AG20443 (cell line): ENCODE results near the gene TMPRSS6.

Source experiments
- DNase-seq: peaks from one replicate; pipeline ENCODE4 v3.0.0; 2012; ENCODE audit warnings: low spot score, mixed read lengths

TMPRSS6 gene

GRCh38 chr22:37109242-37109917 is at the start of gene TMPRSS6:
TMPRSS6 (minus strand) TSS chr22:37109713; CDS start chr22:37103417, 6,296 bp downstream.
- no peak for DNase-seq

GRCh38 chr22:37158963-37159290 is 49.4 kb upstream of the TMPRSS6 start:
- DNase-seq, result no peak

- DNase-seq, result no peak
Measured at GRCh38 chr22:37157516-37158285, 48.2 kb upstream of the TMPRSS6 start.

GRCh38 chr22:37156686-37157435 is 47.3 kb upstream of the TMPRSS6 start:
- DNase-seq, result no peak

GRCh38 chr22:37155971-37156370 is 46.5 kb upstream of the TMPRSS6 start:
- no peak for DNase-seq

- DNase-seq, result no peak
Measured at GRCh38 chr22:37154925-37155712, 45.6 kb upstream of the TMPRSS6 start.

GRCh38 chr22:37153901-37154300 is 44.4 kb upstream of the TMPRSS6 start:
- no peak for DNase-seq

GRCh38 chr22:37151401-37151800 is 41.9 kb upstream of the TMPRSS6 start:
- DNase-seq, result no peak

- no peak for DNase-seq
Measured at GRCh38 chr22:37150701-37151100, 41.2 kb upstream of the TMPRSS6 start.

GRCh38 chr22:37148742-37149665 is 39.5 kb upstream of the TMPRSS6 start:
- DNase-seq, result no peak

GRCh38 chr22:37148031-37148651 is 38.6 kb upstream of the TMPRSS6 start:
- no peak for DNase-seq

GRCh38 chr22:37147186-37147990 is 37.9 kb upstream of the TMPRSS6 start:
- DNase-seq, result no peak

- no peak for DNase-seq
Measured at GRCh38 chr22:37146507-37147180, 37.1 kb upstream of the TMPRSS6 start.

GRCh38 chr22:37146051-37146385 is 36.5 kb upstream of the TMPRSS6 start:
- DNase-seq, result no peak

- no peak for DNase-seq
Measured at GRCh38 chr22:37145180-37146050, 35.9 kb upstream of the TMPRSS6 start.

GRCh38 chr22:37144180-37144554 is 34.7 kb upstream of the TMPRSS6 start:
- no peak for DNase-seq

GRCh38 chr22:37141971-37142370 is 32.5 kb upstream of the TMPRSS6 start:
- no peak for DNase-seq

GRCh38 chr22:37141476-37141875 is 32.0 kb upstream of the TMPRSS6 start:
- no peak for DNase-seq
